Effector CD8-positive, alpha-beta T cell (primary cell): ENCODE data around the gene ZXDC.

ENCODE experiments used
- DNase-seq: peaks from one replicate; lab custom pipeline; 2025; lab: John Stamatoyannopoulos, UW

The ZXDC gene

GRCh38 chr3:126512026-126512425 is 36.3 kb upstream of the ZXDC start:
- DNase-seq = no peak

GRCh38 chr3:126511291-126511690 is 35.6 kb upstream of the ZXDC start:
- no peak for DNase-seq

- DNase-seq = no peak
Observed at GRCh38 chr3:126510308-126510910, 34.7 kb upstream of the ZXDC start.

GRCh38 chr3:126509597-126510307 is 34.1 kb upstream of the ZXDC start:
- DNase-seq = no peak

GRCh38 chr3:126508564-126508964 is 32.9 kb upstream of the ZXDC start:
- DNase-seq = no peak

GRCh38 chr3:126507886-126508285 is 32.2 kb upstream of the ZXDC start:
- no peak for DNase-seq

- no peak for DNase-seq
Observed at GRCh38 chr3:126503701-126504100, 28.0 kb upstream of the ZXDC start.

- no peak for DNase-seq
Observed at GRCh38 chr3:126502656-126503055, 27.0 kb upstream of the ZXDC start.

GRCh38 chr3:126501736-126502135 is 26.0 kb upstream of the ZXDC start:
- no peak for DNase-seq

- DNase-seq = no peak
Observed at GRCh38 chr3:126501054-126501453, 25.4 kb upstream of the ZXDC start.

GRCh38 chr3:126500016-126500415 is 24.3 kb upstream of the ZXDC start:
- DNase-seq = no peak

- DNase-seq = no peak
Observed at GRCh38 chr3:126499401-126499800, 23.7 kb upstream of the ZXDC start.

- DNase-seq = no peak
Observed at GRCh38 chr3:126498929-126499328, 23.2 kb upstream of the ZXDC start.

- no peak for DNase-seq
Observed at GRCh38 chr3:126498461-126498860, 22.8 kb upstream of the ZXDC start.

- DNase-seq = no peak
Observed at GRCh38 chr3:126497956-126498355, 22.3 kb upstream of the ZXDC start.

GRCh38 chr3:126496894-126497850 is 21.5 kb upstream of the ZXDC start:
- DNase-seq = no peak

- DNase-seq = no peak
Observed at GRCh38 chr3:126495786-126496185, 20.1 kb upstream of the ZXDC start.

GRCh38 chr3:126494970-126495230 is 19.2 kb upstream of the ZXDC start:
- DNase-seq = no peak

GRCh38 chr3:126494204-126494969 is 18.7 kb upstream of the ZXDC start:
- no peak for DNase-seq

GRCh38 chr3:126493739-126494138 is 18.0 kb upstream of the ZXDC start:
- DNase-seq = no peak

GRCh38 chr3:126493051-126493450 is 17.4 kb upstream of the ZXDC start:
- no peak for DNase-seq
